HepG2 (cell line): ENCODE measurements around the gene COX4I2. TPM values are rescaled to one million over a fixed set of nuclear protein-coding genes. Genes with fewer than 3 reads are reported as not detected.
A peak's percentile ranks its signal among the peaks of the same experiment; 100 is the strongest.

Source experiments
- BCL6 ChIP-seq: IDR thresholded peaks from 2 replicates; pipeline ENCODE4 v1.6.1; 2016; ENCODE audit warnings: missing genetic modification reagents, missing compliant biosample characterization
- BHLHE40 ChIP-seq: IDR thresholded peaks from 2 replicates; pipeline ENCODE4 v1.6.1; 2011; ENCODE audit warnings: low read length, improper control_type of control experiment
- ESRRA ChIP-seq: sonication (generic); formaldehyde crosslinking; IDR thresholded peaks from 2 replicates; pipeline ENCODE4 v1.5.1; 2020; ENCODE audit warnings: mild to moderate bottlenecking, low read depth, missing genetic modification reagents
- HBP1 ChIP-seq: IDR thresholded peaks from 2 replicates; pipeline ENCODE4 v1.6.1; 2016; ENCODE audit warnings: low read depth, control low read depth
- IRF9 ChIP-seq: sonication (generic); formaldehyde crosslinking; IDR thresholded peaks from 2 replicates; pipeline ENCODE4 v1.8.0; 2022; ENCODE audit warnings: missing genetic modification reagents, mild to moderate bottlenecking, borderline replicate concordance
- MEIS1 ChIP-seq: sonication (generic); formaldehyde crosslinking; IDR thresholded peaks from 2 replicates; pipeline ENCODE4 v1.9.0; 2021; ENCODE audit warnings: mild to moderate bottlenecking, missing genetic modification reagents, moderate library complexity, borderline replicate concordance
- POLR2A ChIP-seq, 2 experiments: IDR thresholded peaks; 2 replicates each; pipeline ENCODE4 v1.6.1; 2011; ENCODE audit warnings: low read depth in 2 of 2, low read length in 2 of 2, mild to moderate bottlenecking in 1 of 2, moderate library complexity in 1 of 2; ENCODE audit not compliant: insufficient read depth in 1 of 2
- RAD51 ChIP-seq: fragments of 450-650 bp; IDR thresholded peaks from 2 replicates; pipeline ENCODE4 v1.6.1; 2016; ENCODE audit warnings: borderline replicate concordance
- RNF2 ChIP-seq: fragments of 450-650 bp; conservative IDR thresholded peaks from 2 replicates; pipeline ENCODE4 v1.6.1; 2016; ENCODE audit warnings: low read depth
- SALL2 ChIP-seq: sonication (generic); formaldehyde crosslinking; IDR thresholded peaks from 2 replicates; pipeline ENCODE4 v1.8.1; 2023; ENCODE audit warnings: mild to moderate bottlenecking, missing genetic modification reagents, inconsistent platforms
- TBX2 ChIP-seq: sonication (generic); formaldehyde crosslinking; IDR thresholded peaks from 2 replicates; pipeline ENCODE4 v1.5.0; 2020; ENCODE audit warnings: missing genetic modification reagents, mild to moderate bottlenecking, borderline replicate concordance
- ZFY ChIP-seq: sonication (generic); formaldehyde crosslinking; IDR thresholded peaks from 2 replicates; pipeline ENCODE4 v1.4.0; 2020; ENCODE audit warnings: missing genetic modification reagents
- ZNF251 ChIP-seq: sonication (generic); formaldehyde crosslinking; IDR thresholded peaks from 2 replicates; pipeline ENCODE4 v1.9.0; 2021; ENCODE audit warnings: mild to moderate bottlenecking, missing genetic modification reagents
- ZNF605 ChIP-seq: sonication (generic); formaldehyde crosslinking; IDR thresholded peaks from 2 replicates; pipeline ENCODE4 v1.8.0; 2022; ENCODE audit warnings: mild to moderate bottlenecking, missing genetic modification reagents
- ZNF704 ChIP-seq: sonication (generic); formaldehyde crosslinking; IDR thresholded peaks from 2 replicates; pipeline ENCODE4 v1.8.1; 2023; ENCODE audit warnings: mild to moderate bottlenecking, inconsistent platforms, moderate library complexity, missing genetic modification reagents, borderline replicate concordance
- ZNF83 ChIP-seq: sonication (generic); formaldehyde crosslinking; IDR thresholded peaks from 2 replicates; pipeline ENCODE4 v1.4.0; 2020; ENCODE audit warnings: missing genetic modification reagents, mild to moderate bottlenecking, borderline replicate concordance
- polyA plus RNA-seq, 8 experiments: library from polyadenylated mRNA; depleted of rRNA in 3 of 8; stranded (reverse) in 7 of 8; unstranded in 1 of 8; fragments of >200 nt; fragmentation: Illumina TruSeq in 4 of 8; extraction: Trizol in 4 of 8; gene quantifications; 2 replicates each; pipeline versions ENCODE4 v1.2.1 to v1.2.3, GENCODE V29; 2011 to 2016; ENCODE audit warnings: low read depth in 4 of 8, missing spikeins in 1 of 8, mixed read lengths in 1 of 8; ENCODE audit not compliant: insufficient read depth in 1 of 8
- total RNA-seq, 5 experiments: library from RNA; depleted of rRNA; stranded (reverse); fragments of >200 nt; fragmentation: Illumina TruSeq; extraction: Trizol; gene quantifications; 2 replicates each; pipeline ENCODE4 v1.2.3, GENCODE V29; 2016; ENCODE audit warnings: low read depth in 1 of 5
- TF ChIP-seq, protein P1 (sequence below): sonication (generic); formaldehyde crosslinking; IDR thresholded peaks from 2 replicates; pipeline ENCODE4 v1.4.0; 2020; ENCODE audit warnings: missing genetic modification reagents
- TF ChIP-seq, protein P2 (sequence below): sonication (generic); formaldehyde crosslinking; conservative IDR thresholded peaks from 2 replicates; pipeline ENCODE4 v1.4.0; 2020; ENCODE audit warnings: missing genetic modification reagents
- TF ChIP-seq, protein P3 (sequence below): sonication (generic); formaldehyde crosslinking; IDR thresholded peaks from 2 replicates; pipeline ENCODE4 v1.4.0; 2020; ENCODE audit warnings: mild to moderate bottlenecking, missing genetic modification reagents

COX4I2 gene
- total and polyA plus RNA-seq, 2 of the 13 experiments (the other 11 are each of a cell fraction or from before 2014, with no cell fraction given), result 1.1 TPM; not detected in 1

GRCh38 chr20:31666258-31667042 lies 28.7 kb downstream of the COX4I2 start (continued):
- TF ChIP-seq, protein P1, sequence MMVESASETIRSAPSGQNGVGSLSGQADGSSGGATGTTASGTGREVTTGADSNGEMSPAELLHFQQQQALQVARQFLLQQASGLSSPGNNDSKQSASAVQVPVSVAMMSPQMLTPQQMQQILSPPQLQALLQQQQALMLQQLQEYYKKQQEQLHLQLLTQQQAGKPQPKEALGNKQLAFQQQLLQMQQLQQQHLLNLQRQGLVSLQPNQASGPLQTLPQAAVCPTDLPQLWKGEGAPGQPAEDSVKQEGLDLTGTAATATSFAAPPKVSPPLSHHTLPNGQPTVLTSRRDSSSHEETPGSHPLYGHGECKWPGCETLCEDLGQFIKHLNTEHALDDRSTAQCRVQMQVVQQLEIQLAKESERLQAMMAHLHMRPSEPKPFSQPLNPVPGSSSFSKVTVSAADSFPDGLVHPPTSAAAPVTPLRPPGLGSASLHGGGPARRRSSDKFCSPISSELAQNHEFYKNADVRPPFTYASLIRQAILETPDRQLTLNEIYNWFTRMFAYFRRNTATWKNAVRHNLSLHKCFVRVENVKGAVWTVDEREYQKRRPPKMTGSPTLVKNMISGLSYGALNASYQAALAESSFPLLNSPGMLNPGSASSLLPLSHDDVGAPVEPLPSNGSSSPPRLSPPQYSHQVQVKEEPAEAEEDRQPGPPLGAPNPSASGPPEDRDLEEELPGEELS (CRISPR knock-in tag), result peak; percentile 38; the same call in 1 of the 2 replicates
- TF ChIP-seq ZNF605 (CRISPR knock-in tag) (no peak), ZNF83 (CRISPR knock-in tag) (no peak), ZNF251 (no peak), ZFY (CRISPR knock-in tag) (peak; percentile 46), POLR2A (IDR thresholded peaks at IDR 0.05; ENCODE audit: insufficient read depth in 1 of 2, low read depth in 2 of 2, low read length in 2 of 2) (peak; percentile 12 to 42; a peak in 3 of 4 replicates), RNF2 (no peak), IRF9 (CRISPR knock-in tag) (no peak), SALL2 (CRISPR knock-in tag) (0 out of 2 replicates have a peak, but pooled peaks have one; percentile 44), BHLHE40 (no peak), BCL6 (CRISPR knock-in tag) (0 out of 2 replicates have a peak, but pooled peaks have one; percentile 6), RAD51 (no peak), ESRRA (no peak), MEIS1 (CRISPR knock-in tag) (0 out of 2 replicates have a peak, but pooled peaks have one; percentile 22), HBP1 (CRISPR knock-in tag) (no peak), ZNF704 (CRISPR knock-in tag) (0 out of 2 replicates have a peak, but pooled peaks have one; percentile 46), TBX2 (no peak)
- TF ChIP-seq, protein P2, sequence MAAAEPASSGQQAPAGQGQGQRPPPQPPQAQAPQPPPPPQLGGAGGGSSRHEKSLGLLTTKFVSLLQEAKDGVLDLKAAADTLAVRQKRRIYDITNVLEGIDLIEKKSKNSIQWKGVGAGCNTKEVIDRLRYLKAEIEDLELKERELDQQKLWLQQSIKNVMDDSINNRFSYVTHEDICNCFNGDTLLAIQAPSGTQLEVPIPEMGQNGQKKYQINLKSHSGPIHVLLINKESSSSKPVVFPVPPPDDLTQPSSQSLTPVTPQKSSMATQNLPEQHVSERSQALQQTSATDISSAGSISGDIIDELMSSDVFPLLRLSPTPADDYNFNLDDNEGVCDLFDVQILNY, result no peak
- TF ChIP-seq, protein P3, sequence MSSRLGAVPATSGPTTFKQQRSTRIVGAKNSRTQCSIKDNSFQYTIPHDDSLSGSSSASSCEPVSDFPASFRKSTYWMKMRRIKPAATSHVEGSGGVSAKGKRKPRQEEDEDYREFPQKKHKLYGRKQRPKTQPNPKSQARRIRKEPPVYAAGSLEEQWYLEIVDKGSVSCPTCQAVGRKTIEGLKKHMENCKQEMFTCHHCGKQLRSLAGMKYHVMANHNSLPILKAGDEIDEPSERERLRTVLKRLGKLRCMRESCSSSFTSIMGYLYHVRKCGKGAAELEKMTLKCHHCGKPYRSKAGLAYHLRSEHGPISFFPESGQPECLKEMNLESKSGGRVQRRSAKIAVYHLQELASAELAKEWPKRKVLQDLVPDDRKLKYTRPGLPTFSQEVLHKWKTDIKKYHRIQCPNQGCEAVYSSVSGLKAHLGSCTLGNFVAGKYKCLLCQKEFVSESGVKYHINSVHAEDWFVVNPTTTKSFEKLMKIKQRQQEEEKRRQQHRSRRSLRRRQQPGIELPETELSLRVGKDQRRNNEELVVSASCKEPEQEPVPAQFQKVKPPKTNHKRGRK, result peak; percentile 41; the same call in 1 of the 2 replicates
